Type B pancreatic cell (in vitro differentiated cells): ENCODE data around the gene VIM. TPM values are rescaled to one million over a fixed set of nuclear protein-coding genes. Genes with fewer than 3 reads are reported as not detected.

Experiments
- DNase-seq: peaks from one replicate; pipeline ENCODE4 v3.0.0; 2021; ENCODE audit warnings: mixed read lengths; ENCODE audit not compliant: unreplicated experiment; ENCODE audit errors: extremely low spot score
- H3K27ac Mint-ChIP-seq: 2 replicates; pipeline ENCODE4 v1.8.0; 2021; ENCODE audit warnings: mild to moderate bottlenecking, mixed read lengths
- H3K27me3 Mint-ChIP-seq: 2 replicates; pipeline ENCODE4 v1.8.0; 2021; ENCODE audit warnings: mixed read lengths
- H3K36me3 Mint-ChIP-seq: 2 replicates; pipeline ENCODE4 v1.8.0; 2021; ENCODE audit warnings: mixed read lengths
- H3K4me1 Mint-ChIP-seq: one replicate; pipeline ENCODE4 v1.8.0; 2021; ENCODE audit warnings: mixed read lengths; ENCODE audit not compliant: unreplicated experiment
- H3K4me3 Mint-ChIP-seq: 2 replicates; pipeline ENCODE4 v1.8.0; 2021; ENCODE audit warnings: mild to moderate bottlenecking, mixed read lengths
- H3K9me3 Mint-ChIP-seq: 2 replicates; pipeline ENCODE4 v1.8.0; 2021; ENCODE audit warnings: mixed read lengths
- total RNA-seq: library from RNA; stranded (reverse); gene quantifications from 2 replicates; pipeline ENCODE4 v1.2.1, GENCODE V29; 2021; ENCODE audit warnings: low replicate concordance
- TF ChIP-seq, protein P1 (sequence below): fragments of 200-600 bp; sonication (generic); conservative IDR thresholded peaks from 2 replicates; pipeline ENCODE4 v1.5.0; 2021; ENCODE audit warnings: antibody characterized with exemption, mild to moderate bottlenecking

The VIM gene
- total RNA-seq, 1 donor from 2014 or later = 2,500 TPM

DNA sequence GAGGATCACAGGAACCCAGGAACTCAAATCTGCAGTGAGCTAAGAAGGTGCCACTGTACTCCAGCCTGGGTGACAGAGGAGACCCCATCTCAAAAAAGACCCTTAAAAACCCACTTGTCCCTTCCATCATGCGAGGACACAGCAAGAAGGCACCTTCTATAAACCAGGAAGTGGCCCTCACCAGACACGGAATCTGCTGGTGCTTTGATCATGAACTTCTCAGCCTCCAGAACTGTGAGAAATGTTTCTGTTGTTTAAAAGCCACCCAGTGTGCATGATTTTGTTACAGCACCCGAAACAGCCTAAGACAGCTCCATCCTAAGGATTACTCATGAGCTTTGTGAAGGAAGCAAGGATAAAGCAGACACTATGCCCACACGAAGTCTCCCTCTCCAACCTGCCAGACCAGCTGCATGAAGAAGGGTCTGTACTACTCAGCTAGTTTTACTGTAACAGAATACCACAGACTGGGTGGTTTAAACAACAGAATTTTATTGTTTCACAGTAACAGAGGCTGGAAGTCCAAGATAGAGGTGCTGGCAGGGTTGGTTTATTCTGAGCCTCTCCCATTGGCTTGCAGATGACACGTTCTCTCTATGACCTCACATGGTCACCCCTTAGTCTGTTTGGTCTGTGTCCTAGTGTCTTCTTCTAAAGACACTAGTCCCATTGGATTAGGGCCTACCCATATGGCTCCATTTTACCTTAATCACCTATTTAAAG lies 13.7 kb downstream of the VIM start:
- Mint-ChIP-seq H3K4me3 (no peak overlapping the region), H3K4me1 (peaks cover 15% of the 10 kb centered on the region), H3K9me3 (peaks cover 13% of the 10 kb centered on the region), H3K27ac (no peak overlapping the region), H3K27me3 (no peaks in the 10 kb centered on the region), H3K36me3 (peaks cover 8% of the 10 kb centered on the region)
- TF ChIP-seq, protein P1, sequence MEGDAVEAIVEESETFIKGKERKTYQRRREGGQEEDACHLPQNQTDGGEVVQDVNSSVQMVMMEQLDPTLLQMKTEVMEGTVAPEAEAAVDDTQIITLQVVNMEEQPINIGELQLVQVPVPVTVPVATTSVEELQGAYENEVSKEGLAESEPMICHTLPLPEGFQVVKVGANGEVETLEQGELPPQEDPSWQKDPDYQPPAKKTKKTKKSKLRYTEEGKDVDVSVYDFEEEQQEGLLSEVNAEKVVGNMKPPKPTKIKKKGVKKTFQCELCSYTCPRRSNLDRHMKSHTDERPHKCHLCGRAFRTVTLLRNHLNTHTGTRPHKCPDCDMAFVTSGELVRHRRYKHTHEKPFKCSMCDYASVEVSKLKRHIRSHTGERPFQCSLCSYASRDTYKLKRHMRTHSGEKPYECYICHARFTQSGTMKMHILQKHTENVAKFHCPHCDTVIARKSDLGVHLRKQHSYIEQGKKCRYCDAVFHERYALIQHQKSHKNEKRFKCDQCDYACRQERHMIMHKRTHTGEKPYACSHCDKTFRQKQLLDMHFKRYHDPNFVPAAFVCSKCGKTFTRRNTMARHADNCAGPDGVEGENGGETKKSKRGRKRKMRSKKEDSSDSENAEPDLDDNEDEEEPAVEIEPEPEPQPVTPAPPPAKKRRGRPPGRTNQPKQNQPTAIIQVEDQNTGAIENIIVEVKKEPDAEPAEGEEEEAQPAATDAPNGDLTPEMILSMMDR = no peak
- no peak for DNase-seq

DNA sequence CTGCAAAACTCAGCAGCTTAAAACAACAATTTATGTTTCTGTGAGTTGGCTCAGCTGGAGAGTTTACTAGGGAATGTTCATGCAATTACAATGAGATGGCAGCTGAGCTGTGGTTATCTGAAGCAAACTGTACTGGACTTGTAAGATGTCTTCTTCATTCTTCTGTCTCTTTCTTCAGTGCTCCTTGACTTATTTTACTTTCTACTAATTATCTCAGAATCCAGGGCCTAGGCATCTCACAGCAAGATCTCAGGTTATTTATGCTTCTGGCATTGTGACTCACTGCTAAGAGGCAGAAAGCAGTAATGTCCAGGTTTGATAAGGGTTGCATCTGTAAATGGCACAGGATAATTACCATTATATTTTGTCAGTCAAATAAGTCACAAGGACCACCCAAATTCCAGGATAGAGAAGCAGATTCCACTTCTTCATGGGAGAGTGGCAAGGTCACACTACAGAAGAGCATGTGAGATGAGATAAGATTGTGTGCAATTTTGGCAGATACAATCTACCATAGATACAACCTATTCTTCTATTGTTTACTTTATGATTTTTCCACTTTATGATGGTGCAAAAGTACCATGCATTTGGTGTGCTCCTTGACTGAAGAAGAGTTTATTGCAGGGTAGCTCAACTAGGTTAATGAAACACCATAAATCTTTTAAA lies 16.8 kb downstream of the VIM start:
- Mint-ChIP-seq H3K36me3 (peaks cover 5% of the 10 kb centered on the region), H3K4me1 (peaks cover 5% of the 10 kb centered on the region), H3K4me3 (no peak overlapping the region), H3K27me3 (no peaks in the 10 kb centered on the region), H3K27ac (no peak overlapping the region), H3K9me3 (peaks cover 13% of the 10 kb centered on the region)
- TF ChIP-seq, protein P1 = no peak
- no peak for DNase-seq

DNA sequence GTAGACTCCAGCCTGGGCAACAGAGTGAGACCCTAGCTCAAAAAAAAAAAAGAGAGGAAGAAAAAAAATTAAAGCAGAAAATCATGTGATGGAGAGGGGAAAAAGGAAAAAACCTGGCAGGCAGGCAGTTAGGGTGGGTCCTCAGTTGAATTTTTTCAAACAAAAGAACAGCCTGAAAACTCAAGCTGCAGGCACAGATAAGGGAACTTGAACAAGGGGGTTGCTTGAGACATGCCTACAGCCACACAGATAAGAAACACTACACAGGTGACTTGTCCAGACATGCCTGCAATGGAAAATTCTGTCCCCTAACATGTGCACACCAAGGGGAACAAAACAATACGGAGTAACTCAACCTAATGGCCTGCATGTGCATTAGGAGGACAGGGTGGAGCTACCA lies 19.2 kb downstream of the VIM start:
- no peak overlapping the region for H3K4me3 Mint-ChIP-seq
- no peaks in the 10 kb centered on the region for H3K27me3 Mint-ChIP-seq
- H3K36me3 Mint-ChIP-seq = peaks cover 5% of the 10 kb centered on the region
- TF ChIP-seq, protein P1 = no peak
- DNase-seq = no peak
- H3K4me1 Mint-ChIP-seq = peaks cover 5% of the 10 kb centered on the region
- H3K27ac Mint-ChIP-seq = no peak overlapping the region
- peaks cover 13% of the 10 kb centered on the region for H3K9me3 Mint-ChIP-seq

- peaks cover 9% of the 10 kb centered on the region for H3K9me3 Mint-ChIP-seq
- TF ChIP-seq, protein P1 = no peak
- peak overlapping the region; percentile 16 for H3K27ac Mint-ChIP-seq
- peaks cover 5% of the 10 kb centered on the region for H3K36me3 Mint-ChIP-seq
- H3K27me3 Mint-ChIP-seq = no peaks in the 10 kb centered on the region
- no peak overlapping the region for H3K4me3 Mint-ChIP-seq
- peaks cover 5% of the 10 kb centered on the region for H3K4me1 Mint-ChIP-seq
- DNase-seq = no peak
Measured at GRCh38 chr10:17248964-17249363, 20.9 kb downstream of the VIM start.

DNA sequence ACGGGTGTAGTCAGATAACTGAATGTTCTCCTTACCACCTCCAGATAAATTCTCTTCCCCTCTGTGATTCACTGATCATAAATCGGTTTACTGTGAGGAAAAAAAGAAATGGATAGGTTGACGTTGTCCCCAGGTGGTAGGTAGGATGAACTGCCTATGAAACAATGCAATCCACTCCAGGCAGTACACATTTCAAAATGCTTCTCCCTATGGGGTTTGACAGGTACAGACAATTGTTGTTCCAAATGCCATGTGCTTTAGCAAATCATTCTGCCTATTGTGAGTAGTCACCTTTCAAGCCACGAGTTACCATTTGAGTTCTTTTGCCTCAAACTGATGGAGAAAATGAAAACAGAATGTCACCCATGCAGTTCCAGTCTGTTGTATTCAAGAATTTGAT lies 21.8 kb downstream of the VIM start:
- no peak overlapping the region for H3K27ac Mint-ChIP-seq
- TF ChIP-seq, protein P1 = peak; percentile 47
- no peak for DNase-seq
- no peak overlapping the region for H3K4me3 Mint-ChIP-seq
- peaks cover 6% of the 10 kb centered on the region for H3K27me3 Mint-ChIP-seq
- peaks cover 8% of the 10 kb centered on the region for H3K36me3 Mint-ChIP-seq
- peaks cover 17% of the 10 kb centered on the region for H3K9me3 Mint-ChIP-seq
- H3K4me1 Mint-ChIP-seq = peaks cover 2% of the 10 kb centered on the region
